K562 (cell line): ENCODE data around the gene ATP8B2. TPM values are rescaled to one million over a fixed set of nuclear protein-coding genes. Genes with fewer than 3 reads are reported as not detected.

ENCODE experiments used
- CREM ChIP-seq: IDR thresholded peaks from 2 replicates; pipeline ENCODE4 v1.6.1; 2014; ENCODE audit warnings: antibody characterized with exemption, low read depth
- ELF1 ChIP-seq: fragments of 200-800 bp; sonication (Bioruptor generic); IDR thresholded peaks from 2 replicates; pipeline ENCODE4 v1.6.1; 2016; ENCODE audit warnings: missing genetic modification characterization, missing compliant biosample characterization
- HIVEP1 ChIP-seq: fragments of 250-450 bp; sonication (Bioruptor Pico); IDR thresholded peaks from 2 replicates; pipeline ENCODE4 v1.4.0; 2020; ENCODE audit warnings: mild to moderate bottlenecking
- PHB ChIP-seq: fragments of 250-450 bp; sonication (Bioruptor Pico); IDR thresholded peaks from 2 replicates; pipeline ENCODE4 v1.5.0; 2021
- polyA plus RNA-seq, 8 experiments: library from polyadenylated mRNA; depleted of rRNA in 4 of 8; stranded (reverse) in 5 of 8; unstranded in 3 of 8; fragments of >200 nt; fragmentation: Nextera tagmentation in 2 of 8; fragmentation: Illumina TruSeq in 1 of 8; extraction: Ambion mirVana in 2 of 8; extraction: Trizol in 1 of 8; gene quantifications; 2 replicates each; pipeline versions ENCODE4 v1.2.1 to v1.2.3, GENCODE V29; 2011 to 2014; ENCODE audit warnings: inconsistent platforms in 1 of 8, missing spikeins in 1 of 8
- total RNA-seq, 7 experiments: library from RNA; depleted of rRNA in 6 of 7; stranded (reverse); fragments of >200 nt in 6 of 7; fragmentation: Illumina TruSeq in 2 of 7; extraction: Trizol in 2 of 7; gene quantifications; 2 replicates each; pipeline versions ENCODE4 v1.2.1 to v1.2.3, GENCODE V29; 2011 to 2021; ENCODE audit warnings: low replicate concordance in 1 of 7
- TF ChIP-seq, protein P1 (sequence below): fragments of 200-800 bp; sonication (Bioruptor generic); IDR thresholded peaks from 2 replicates; pipeline ENCODE4 v1.6.1; 2017; ENCODE audit warnings: missing genetic modification characterization, missing compliant biosample characterization
- TF ChIP-seq, protein P2 (sequence below), 2 experiments: fragments of 450-650 bp in 1 of 2; sonication (generic) in 1 of 2; formaldehyde crosslinking in 1 of 2; IDR thresholded peaks; 2 replicates each; pipeline versions ENCODE4 v1.7.1 to v1.9.0; 2016 to 2022; ENCODE audit warnings: inconsistent platforms in 1 of 2, mild to moderate bottlenecking in 1 of 2, missing genetic modification reagents in 1 of 2
- TF ChIP-seq, protein P3 (sequence below): sonication (generic); formaldehyde crosslinking; IDR thresholded peaks from 2 replicates; pipeline ENCODE4 v1.8.1; 2023; ENCODE audit warnings: mild to moderate bottlenecking, missing genetic modification reagents

The ATP8B2 gene
- total and polyA plus RNA-seq, 9 of the 15 experiments (the other 6 are each of a cell fraction or from before 2014, with no cell fraction given) = 0.27 to 33.2 (median 18.4) TPM

DNA sequence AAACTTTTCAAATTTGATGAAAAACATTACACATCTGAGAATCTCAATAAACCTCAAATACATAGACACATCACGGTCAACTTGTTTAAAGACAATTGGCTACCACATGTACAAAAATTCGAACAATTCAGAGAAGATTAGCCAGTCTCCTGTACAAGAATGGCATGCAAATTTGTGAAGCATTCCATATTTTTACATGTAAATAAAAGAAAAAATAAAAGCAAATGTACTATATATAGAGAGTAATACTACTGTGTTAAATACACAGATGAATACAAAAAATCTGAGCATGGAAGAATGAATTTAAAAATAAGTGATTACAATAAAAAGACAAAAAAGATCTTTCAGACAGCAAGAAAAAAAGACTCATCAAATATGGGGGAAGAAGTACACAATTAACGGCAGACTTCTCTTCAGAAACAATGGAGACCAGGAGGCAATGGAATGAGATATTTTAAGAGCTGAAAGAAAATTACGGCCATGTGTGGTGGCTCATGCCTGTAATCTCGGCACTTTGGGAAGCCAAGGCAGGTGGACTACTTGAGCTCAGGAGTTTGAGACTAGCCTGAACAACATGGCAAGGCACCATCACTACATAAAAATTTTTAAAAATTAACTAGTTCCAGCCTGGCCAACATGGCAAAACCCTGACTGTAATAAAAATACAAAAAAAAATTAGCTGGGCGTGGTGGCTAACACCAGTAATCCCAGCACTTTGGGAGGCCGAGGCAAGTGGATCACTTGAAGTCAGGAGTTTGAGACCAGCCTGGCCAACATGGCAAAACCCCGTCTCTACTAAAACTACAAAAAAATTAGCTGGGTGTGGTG, 29.7 kb upstream of the ATP8B2 start (continued):
- TF ChIP-seq, protein P1, sequence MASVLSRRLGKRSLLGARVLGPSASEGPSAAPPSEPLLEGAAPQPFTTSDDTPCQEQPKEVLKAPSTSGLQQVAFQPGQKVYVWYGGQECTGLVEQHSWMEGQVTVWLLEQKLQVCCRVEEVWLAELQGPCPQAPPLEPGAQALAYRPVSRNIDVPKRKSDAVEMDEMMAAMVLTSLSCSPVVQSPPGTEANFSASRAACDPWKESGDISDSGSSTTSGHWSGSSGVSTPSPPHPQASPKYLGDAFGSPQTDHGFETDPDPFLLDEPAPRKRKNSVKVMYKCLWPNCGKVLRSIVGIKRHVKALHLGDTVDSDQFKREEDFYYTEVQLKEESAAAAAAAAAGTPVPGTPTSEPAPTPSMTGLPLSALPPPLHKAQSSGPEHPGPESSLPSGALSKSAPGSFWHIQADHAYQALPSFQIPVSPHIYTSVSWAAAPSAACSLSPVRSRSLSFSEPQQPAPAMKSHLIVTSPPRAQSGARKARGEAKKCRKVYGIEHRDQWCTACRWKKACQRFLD (CRISPR knock-in tag) = no peak
- TF ChIP-seq ELF1 (tag) = no peak
- TF ChIP-seq, protein P2, sequence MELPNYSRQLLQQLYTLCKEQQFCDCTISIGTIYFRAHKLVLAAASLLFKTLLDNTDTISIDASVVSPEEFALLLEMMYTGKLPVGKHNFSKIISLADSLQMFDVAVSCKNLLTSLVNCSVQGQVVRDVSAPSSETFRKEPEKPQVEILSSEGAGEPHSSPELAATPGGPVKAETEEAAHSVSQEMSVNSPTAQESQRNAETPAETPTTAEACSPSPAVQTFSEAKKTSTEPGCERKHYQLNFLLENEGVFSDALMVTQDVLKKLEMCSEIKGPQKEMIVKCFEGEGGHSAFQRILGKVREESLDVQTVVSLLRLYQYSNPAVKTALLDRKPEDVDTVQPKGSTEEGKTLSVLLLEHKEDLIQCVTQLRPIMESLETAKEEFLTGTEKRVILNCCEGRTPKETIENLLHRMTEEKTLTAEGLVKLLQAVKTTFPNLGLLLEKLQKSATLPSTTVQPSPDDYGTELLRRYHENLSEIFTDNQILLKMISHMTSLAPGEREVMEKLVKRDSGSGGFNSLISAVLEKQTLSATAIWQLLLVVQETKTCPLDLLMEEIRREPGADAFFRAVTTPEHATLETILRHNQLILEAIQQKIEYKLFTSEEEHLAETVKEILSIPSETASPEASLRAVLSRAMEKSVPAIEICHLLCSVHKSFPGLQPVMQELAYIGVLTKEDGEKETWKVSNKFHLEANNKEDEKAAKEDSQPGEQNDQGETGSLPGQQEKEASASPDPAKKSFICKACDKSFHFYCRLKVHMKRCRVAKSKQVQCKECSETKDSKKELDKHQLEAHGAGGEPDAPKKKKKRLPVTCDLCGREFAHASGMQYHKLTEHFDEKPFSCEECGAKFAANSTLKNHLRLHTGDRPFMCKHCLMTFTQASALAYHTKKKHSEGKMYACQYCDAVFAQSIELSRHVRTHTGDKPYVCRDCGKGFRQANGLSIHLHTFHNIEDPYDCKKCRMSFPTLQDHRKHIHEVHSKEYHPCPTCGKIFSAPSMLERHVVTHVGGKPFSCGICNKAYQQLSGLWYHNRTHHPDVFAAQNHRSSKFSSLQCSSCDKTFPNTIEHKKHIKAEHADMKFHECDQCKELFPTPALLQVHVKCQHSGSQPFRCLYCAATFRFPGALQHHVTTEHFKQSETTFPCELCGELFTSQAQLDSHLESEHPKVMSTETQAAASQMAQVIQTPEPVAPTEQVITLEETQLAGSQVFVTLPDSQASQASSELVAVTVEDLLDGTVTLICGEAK (IDR thresholded peaks at IDR 0.05) = no peak
- TF ChIP-seq, protein P2 (CRISPR knock-in tag; IDR thresholded peaks at IDR 0.05) = no peak
- TF ChIP-seq HIVEP1 (CRISPR knock-in tag) = no peak
- TF ChIP-seq, protein P3, sequence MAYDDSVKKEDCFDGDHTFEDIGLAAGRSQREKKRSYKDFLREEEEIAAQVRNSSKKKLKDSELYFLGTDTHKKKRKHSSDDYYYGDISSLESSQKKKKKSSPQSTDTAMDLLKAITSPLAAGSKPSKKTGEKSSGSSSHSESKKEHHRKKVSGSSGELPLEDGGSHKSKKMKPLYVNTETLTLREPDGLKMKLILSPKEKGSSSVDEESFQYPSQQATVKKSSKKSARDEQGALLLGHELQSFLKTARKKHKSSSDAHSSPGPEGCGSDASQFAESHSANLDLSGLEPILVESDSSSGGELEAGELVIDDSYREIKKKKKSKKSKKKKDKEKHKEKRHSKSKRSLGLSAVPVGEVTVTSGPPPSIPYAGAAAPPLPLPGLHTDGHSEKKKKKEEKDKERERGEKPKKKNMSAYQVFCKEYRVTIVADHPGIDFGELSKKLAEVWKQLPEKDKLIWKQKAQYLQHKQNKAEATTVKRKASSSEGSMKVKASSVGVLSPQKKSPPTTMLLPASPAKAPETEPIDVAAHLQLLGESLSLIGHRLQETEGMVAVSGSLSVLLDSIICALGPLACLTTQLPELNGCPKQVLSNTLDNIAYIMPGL (CRISPR knock-in tag) = no peak
- no peak for TF ChIP-seq PHB (CRISPR knock-in tag)
- no peak for TF ChIP-seq CREM
